ENCODE data around the gene RNU6-8.

The RNU6-8 gene

DNA sequence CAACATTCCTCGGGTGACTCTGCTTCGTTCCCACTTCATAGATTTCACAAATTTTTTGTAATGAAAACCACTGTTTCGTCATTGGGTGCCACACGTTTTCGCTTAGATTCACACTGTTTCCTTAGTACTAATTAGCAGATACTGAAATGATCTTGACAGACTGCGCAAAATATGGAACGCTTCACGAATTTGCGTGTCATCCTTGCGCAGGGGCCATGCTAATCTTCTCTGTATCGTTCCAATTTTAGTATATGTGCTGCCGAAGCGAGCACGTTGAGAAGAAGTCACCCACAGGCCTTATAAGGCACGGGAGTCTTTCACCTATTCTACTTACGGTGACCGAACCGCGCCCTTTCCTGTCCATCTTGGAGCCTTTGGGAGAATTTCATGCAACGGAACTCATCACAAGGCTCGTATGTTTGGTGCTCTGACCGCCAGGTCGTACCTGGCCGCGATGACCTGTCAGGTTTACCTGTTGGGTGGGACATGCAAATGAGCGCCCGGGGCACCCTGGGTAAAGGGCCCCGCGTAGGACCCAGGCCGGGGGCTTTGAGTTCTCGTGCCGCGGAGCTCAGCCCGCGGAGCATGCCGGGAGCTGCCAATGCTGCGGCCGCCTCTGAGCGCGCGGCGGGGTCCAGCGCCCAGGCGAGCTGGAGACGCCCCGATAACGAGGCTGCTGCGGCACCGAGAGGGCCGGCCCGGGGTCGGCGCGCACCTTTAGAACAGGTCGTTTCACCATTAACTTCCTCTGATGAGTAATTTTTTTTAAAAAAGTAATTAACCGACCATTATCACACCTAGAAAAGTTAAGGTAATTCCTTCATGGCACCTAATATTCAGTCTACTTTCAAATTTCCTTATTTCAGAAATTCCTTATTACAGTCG, at the start of gene RNU6-8:
Gene RNU6-8 (minus strand): TSS at position 272 of the 885 bp plus-strand sequence.
- DNase-seq (ENCODE audit: low spot score), result peak; percentile 79

- DNase-seq (ENCODE audit: low spot score), result peak; percentile 93
Measured at GRCh38 chr14:32252030-32252670, 49.1 kb upstream of the RNU6-8 start.

DNA sequence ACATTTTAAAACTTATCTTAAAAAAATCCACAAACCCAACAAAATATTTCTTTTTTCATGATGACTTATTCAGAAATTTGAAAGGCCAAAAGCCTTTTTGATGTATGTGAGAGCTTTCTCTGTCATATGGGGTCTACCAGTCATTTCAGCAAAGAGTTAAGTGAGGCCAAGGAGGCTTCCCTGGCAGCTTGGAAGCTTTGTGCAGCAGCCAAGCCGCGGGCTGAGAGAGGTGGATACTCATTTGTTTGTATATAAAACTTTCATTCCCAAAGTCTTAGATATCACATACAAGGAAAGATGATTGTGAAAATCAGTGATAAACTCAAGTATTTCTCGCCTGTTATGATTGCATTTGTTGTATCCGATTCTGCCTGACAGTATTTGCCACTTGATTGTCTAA, 48.5 kb upstream of the RNU6-8 start:
- DNase-seq (ENCODE audit: low spot score), result no peak

DNA sequence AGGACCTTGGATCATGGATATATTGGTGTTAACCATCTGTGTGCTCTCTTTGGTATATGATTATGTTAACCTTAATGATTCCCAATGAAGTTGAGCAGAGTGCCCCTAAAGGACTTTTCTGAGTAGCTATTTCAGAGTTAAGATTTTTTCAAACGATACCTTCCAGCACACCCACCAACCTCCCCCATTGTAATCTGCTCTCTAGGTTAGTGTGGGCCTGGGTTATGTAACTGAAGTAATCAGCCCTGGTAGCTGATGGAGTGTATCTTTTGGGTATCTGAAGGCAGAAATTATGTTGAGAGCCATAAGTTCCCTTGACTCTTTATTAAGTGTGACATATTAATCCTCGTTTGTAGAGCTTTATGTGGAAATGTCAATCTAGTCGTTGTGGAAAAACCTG, 47.6 kb upstream of the RNU6-8 start:
- no peak for DNase-seq (ENCODE audit: low spot score)

- no peak for DNase-seq (ENCODE audit: low spot score)
Measured at GRCh38 chr14:32249780-32250179, 46.7 kb upstream of the RNU6-8 start.

DNA sequence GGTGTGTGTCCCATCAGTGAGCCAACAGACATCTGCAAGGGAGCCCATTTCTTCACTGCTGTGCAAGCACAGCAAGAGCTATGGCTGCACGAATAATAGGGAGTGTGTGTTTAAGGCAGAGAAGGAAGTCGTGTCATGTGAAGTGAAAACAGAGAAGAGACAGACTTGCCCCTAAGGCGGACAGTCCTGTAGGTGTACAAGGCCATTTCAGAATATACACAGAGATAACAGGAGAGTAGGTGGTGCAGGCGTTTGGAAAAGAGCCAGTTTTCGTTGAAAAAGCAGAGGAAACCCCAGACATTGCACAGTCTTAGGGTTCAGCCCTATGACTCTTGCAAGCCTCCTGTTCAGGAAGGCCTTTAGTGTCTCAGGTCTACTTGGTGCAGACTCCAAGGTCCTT, 46.3 kb upstream of the RNU6-8 start:
- DNase-seq (ENCODE audit: low spot score), result no peak

GRCh38 chr14:32246751-32247150, 43.7 kb upstream of the RNU6-8 start:
- no peak for DNase-seq (ENCODE audit: low spot score)

- DNase-seq (ENCODE audit: low spot score), result no peak
Measured at GRCh38 chr14:32244404-32244803, 41.3 kb upstream of the RNU6-8 start.

GRCh38 chr14:32233260-32233659, 30.2 kb upstream of the RNU6-8 start:
- no peak for DNase-seq (ENCODE audit: low spot score)

DNA sequence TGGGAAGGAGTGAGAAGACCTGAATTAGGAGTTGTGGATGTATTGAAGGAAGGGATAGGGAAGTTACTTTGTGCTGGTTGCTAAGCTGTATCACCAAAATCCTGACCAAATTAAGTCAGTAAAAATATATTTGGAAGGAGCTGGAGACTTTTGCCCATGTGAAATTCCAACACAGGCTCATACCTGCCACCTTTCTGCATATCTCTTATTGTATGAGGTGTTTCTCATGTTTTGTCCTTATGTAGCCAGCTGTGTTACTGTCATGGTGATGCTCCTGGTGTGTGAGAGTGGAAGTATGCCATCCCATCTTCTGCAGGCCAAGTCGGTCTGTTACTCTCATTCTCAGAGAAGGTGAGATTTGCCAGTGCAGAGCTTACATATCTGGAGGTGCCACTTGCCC, 29.4 kb upstream of the RNU6-8 start:
- DNase-seq (ENCODE audit: low spot score), result no peak

DNA sequence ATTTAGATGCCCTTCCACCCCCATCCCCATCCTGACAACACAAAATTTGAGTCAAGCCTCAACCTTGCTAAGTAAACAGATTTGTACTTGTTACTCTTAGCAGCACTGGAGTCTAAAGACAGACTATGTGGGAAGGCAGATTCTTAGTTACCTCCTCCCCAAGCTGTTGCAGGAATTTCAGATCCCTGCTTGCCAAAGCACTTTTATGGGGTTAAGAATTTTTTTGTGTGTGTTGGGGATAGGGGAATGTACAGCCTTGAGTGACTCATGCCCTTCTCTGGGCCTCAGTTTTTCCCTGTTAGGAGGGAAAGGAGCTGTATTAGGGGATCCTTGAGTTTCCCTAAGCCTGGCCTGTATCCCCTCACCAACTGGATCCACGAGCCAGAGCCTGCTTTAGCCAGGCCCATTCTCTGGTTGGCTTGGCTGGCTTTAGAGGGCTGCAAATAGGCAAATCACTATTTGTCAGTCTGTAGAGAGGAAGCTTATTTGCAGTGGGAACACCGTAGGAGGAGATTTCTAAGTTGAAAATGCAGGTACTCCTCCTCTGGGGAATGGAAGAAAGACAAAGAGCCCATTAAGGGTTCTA, 27.7 kb upstream of the RNU6-8 start:
- no peak for DNase-seq (ENCODE audit: low spot score)

- DNase-seq (ENCODE audit: low spot score), result no peak
Measured at GRCh38 chr14:32230181-32230580, 27.1 kb upstream of the RNU6-8 start.

DNA sequence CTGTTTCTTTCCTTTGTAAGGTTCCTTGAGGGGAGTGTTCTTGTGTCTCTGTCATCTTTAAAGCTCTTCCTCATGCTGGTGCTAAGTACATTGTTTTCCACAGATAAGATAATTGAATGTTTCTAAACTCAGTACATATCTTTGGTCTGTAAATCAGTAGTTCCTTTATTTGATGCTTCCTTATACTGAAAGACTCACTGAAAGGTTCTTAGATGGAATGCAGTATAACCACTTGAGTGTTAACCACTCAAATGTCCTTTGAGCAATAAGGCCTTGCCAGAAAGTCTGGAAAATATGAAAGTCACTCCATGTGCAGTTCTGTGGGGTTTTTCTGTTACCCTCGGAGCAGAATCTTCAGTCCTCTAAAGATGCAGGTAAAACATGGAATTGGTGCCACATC, 23.0 kb upstream of the RNU6-8 start:
- DNase-seq (ENCODE audit: low spot score), result no peak

- DNase-seq (ENCODE audit: low spot score), result no peak
Measured at GRCh38 chr14:32225378-32225920, 22.4 kb upstream of the RNU6-8 start.

DNA sequence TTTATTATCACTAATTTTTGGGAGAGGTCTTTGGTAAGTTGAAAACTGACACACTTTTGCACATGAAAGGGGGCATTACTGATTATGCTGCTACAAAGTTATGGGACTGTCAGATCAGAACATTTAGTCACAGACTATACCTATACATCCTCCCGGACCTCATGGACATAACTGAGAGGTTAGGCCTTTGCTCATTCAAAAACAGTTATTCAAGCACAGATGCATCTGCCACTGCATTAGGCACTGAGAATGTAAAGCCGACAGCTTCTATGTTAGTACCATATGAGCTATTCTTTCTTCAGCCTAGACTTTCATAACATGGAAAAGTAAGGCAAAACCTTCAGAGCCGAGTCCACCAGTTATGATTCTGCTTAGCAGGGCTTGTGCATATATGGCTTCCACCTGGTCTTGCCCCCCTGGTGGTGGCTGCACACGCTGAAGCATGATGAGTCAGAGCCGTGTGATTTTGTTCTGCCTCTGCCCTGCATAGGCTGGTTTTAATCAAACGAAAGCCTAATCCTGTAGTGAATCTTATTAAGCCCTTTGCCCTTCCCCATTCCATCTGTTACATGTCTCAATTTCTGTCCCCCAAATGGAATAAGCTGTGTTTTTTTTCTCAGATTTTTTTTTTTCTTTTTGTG, 21.8 kb upstream of the RNU6-8 start:
- peak; percentile 57 for DNase-seq (ENCODE audit: low spot score)

- no peak for DNase-seq (ENCODE audit: low spot score)
Measured at GRCh38 chr14:32217301-32217700, 14.2 kb upstream of the RNU6-8 start.

DNA sequence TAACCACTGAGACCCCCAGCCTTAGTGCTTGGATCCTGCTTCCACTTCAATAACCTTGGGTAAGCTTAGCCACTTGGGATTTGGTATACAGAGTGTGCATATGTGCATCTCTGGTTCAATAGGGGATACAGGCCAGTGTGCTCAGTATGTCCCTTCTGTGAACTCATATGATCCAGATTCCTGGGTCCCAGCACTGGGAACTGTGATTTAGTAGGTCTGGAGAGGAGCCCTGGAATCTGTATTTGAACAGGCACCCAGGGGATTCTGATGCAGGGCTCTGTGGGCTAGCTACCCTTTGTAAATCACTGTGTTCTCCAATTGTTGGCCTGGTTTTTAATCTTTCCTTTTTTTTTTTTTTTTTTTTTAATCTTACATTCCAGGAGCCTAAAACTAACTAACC, 9.8 kb upstream of the RNU6-8 start:
- no peak for DNase-seq (ENCODE audit: low spot score)

- DNase-seq (ENCODE audit: low spot score), result no peak
Measured at GRCh38 chr14:32211068-32211404, 8.0 kb upstream of the RNU6-8 start.

DNA sequence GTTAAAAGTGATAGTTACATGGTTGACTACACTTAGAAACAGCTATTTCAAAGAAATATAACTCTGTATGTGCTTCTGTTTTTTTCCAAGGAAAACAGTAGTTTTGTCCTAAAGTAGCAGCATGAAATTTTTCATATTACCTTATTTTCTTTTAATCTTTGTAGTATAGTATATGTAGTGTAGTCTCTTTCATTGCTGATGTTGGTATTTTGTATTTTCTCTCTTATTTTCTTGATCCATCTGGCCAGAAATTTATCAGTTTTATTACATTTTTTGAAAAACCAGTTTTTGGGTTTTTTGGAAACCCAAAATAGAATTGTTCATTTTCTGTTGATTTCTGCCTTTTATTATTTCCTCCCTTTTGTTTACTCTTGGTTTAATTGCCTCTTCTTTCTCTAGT, 6.4 kb upstream of the RNU6-8 start:
- no peak for DNase-seq (ENCODE audit: low spot score)

GRCh38 chr14:32208490-32208889, 5.4 kb upstream of the RNU6-8 start:
- no peak for DNase-seq (ENCODE audit: low spot score)

GRCh38 chr14:32206552-32206951, 3.5 kb upstream of the RNU6-8 start:
- DNase-seq (ENCODE audit: low spot score), result no peak

DNA sequence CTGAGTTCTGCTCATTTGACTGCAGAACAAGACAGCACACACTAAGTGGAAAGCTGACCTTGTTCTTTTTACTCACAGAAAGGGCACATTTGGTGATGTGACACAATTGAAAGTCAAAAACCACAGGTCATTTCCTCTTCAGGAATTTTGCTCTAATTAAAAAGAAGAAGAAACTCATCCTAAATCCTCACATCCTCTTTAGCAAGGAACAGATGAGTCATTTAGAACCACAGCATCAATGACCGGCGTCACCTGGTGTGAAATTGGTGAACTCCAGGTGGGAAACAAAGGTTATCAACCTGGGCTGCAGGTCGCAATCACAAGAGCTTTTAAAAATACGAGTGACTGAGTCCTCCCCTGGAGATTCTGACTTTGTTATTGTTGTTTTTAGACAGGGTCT, 2.9 kb upstream of the RNU6-8 start:
- DNase-seq (ENCODE audit: low spot score), result no peak

DNA sequence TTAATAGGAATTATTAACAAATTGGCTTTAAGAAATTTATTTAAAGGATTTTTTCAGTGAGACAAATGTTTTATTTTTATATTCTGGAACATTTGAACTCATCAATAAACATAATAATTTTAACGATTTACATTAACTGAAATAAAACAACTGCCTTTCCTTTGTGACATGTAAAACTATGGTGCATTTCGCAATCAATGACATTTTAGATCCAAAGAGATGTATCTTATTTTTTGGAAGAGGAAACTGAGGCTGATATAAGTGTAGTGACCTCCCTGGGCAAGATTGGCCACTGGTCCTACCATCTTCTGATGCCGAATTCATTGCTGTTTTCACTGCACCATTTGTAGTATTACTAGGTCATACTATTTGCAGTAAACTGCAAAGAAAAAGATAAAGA, 2.5 kb upstream of the RNU6-8 start:
- DNase-seq (ENCODE audit: low spot score), result no peak

Data from pons (tissue), 1 donor.